WTC11 (cell line): ENCODE measurements around the gene WNT8B. TPM values are rescaled to one million over a fixed set of nuclear protein-coding genes. Genes with fewer than 3 reads are reported as not detected.

Experiments
- ATAC-seq: fragments of 200-7000 bp; cut with Tn5 transposase; 2 replicates; pipeline ENCODE4 v1.10.0; 2021; ENCODE audit warnings: mild to moderate bottlenecking, moderate library complexity
- CTCF ChIA-PET: fragments of 300-600 bp; sonication (Branson Sonifier 250); formaldehyde crosslinking; loops from one replicate; lab custom pipeline; 2021; ENCODE audit warnings: antibody characterized with exemption; lab: Charles Lee
- POLR2A ChIA-PET: fragments of 350-600 bp; sonication (Branson Sonifier 250); formaldehyde crosslinking; loops from one replicate; lab custom pipeline; 2021; ENCODE audit warnings: antibody characterized with exemption; lab: Charles Lee
- DNase-seq: peaks from one replicate; pipeline ENCODE4 v3.0.0; 2021; ENCODE audit warnings: low spot score
- H3K27ac Mint-ChIP-seq: 2 replicates; pipeline ENCODE4 v1.8.0; 2021; ENCODE audit warnings: mixed read lengths
- H3K27me3 Mint-ChIP-seq: 2 replicates; pipeline ENCODE4 v1.8.0; 2021; ENCODE audit warnings: low read depth, mild to moderate bottlenecking, moderate library complexity, mixed read lengths
- H3K36me3 Mint-ChIP-seq: 2 replicates; pipeline ENCODE4 v1.8.0; 2021; ENCODE audit warnings: mixed read lengths
- H3K4me1 Mint-ChIP-seq: 2 replicates; pipeline ENCODE4 v1.8.0; 2022; ENCODE audit warnings: mixed read lengths
- H3K4me3 Mint-ChIP-seq: 2 replicates; pipeline ENCODE4 v1.8.0; 2021; ENCODE audit warnings: mild to moderate bottlenecking, moderate library complexity, mixed read lengths
- H3K9me3 Mint-ChIP-seq: 2 replicates; pipeline ENCODE4 v1.8.0; 2021; ENCODE audit warnings: mixed read lengths
- ARID4B ChIP-seq: sonication (generic); formaldehyde crosslinking; IDR thresholded peaks from 2 replicates; pipeline ENCODE4 v1.8.0; 2023; ENCODE audit warnings: missing genetic modification reagents, mild to moderate bottlenecking, borderline replicate concordance
- ATF1 ChIP-seq: sonication (generic); formaldehyde crosslinking; IDR thresholded peaks from 2 replicates; pipeline ENCODE4 v1.8.1; 2023; ENCODE audit warnings: mild to moderate bottlenecking, moderate library complexity, missing genetic modification reagents
- CREB1 ChIP-seq: sonication (generic); formaldehyde crosslinking; IDR thresholded peaks from 2 replicates; pipeline ENCODE4 v1.8.0; 2023; ENCODE audit warnings: mild to moderate bottlenecking, missing genetic modification reagents
- CTCF ChIP-seq: fragments of 200-600 bp; IDR thresholded peaks from 2 replicates; pipeline ENCODE4 v1.8.0; 2022; ENCODE audit warnings: antibody characterized with exemption
- ELF4 ChIP-seq: sonication (generic); formaldehyde crosslinking; IDR thresholded peaks from 2 replicates; pipeline ENCODE4 v1.8.1; 2022; ENCODE audit warnings: low read depth, mild to moderate bottlenecking, moderate library complexity, missing genetic modification reagents
- ETV6 ChIP-seq: sonication (generic); formaldehyde crosslinking; IDR thresholded peaks from 2 replicates; pipeline ENCODE4 v1.8.1; 2022; ENCODE audit warnings: mild to moderate bottlenecking, missing genetic modification reagents
- FOXP1 ChIP-seq: sonication (generic); formaldehyde crosslinking; IDR thresholded peaks from 2 replicates; pipeline ENCODE4 v1.8.0; 2022; ENCODE audit warnings: missing genetic modification reagents, mild to moderate bottlenecking, moderate library complexity, borderline replicate concordance
- FOXP4 ChIP-seq: sonication (generic); formaldehyde crosslinking; IDR thresholded peaks from 2 replicates; pipeline ENCODE4 v1.8.0; 2022; ENCODE audit warnings: mild to moderate bottlenecking, missing genetic modification reagents
- HMGXB4 ChIP-seq: sonication (generic); formaldehyde crosslinking; IDR thresholded peaks from 2 replicates; pipeline ENCODE4 v1.8.1; 2023; ENCODE audit warnings: mild to moderate bottlenecking, moderate library complexity, missing genetic modification reagents
- IRF1 ChIP-seq: sonication (generic); formaldehyde crosslinking; IDR thresholded peaks from 2 replicates; pipeline ENCODE4 v1.8.0; 2023; ENCODE audit warnings: missing genetic modification reagents
- KAT7 ChIP-seq: sonication (generic); formaldehyde crosslinking; IDR thresholded peaks from 2 replicates; pipeline ENCODE4 v1.8.1; 2023; ENCODE audit warnings: missing genetic modification reagents, mild to moderate bottlenecking, borderline replicate concordance
- MLX ChIP-seq: sonication (generic); formaldehyde crosslinking; IDR thresholded peaks from 2 replicates; pipeline ENCODE4 v1.8.1; 2023; ENCODE audit warnings: mild to moderate bottlenecking, missing genetic modification reagents, moderate library complexity
- NR1H2 ChIP-seq: sonication (generic); formaldehyde crosslinking; IDR thresholded peaks from 2 replicates; pipeline ENCODE4 v1.9.0; 2021; ENCODE audit warnings: mild to moderate bottlenecking, moderate library complexity, missing genetic modification reagents
- SOX15 ChIP-seq: fragments of 250-450 bp; sonication (Bioruptor Pico); IDR thresholded peaks from 2 replicates; pipeline ENCODE4 v1.9.0; 2021; ENCODE audit warnings: mild to moderate bottlenecking
- SP1 ChIP-seq: sonication (generic); formaldehyde crosslinking; conservative IDR thresholded peaks from 2 replicates; pipeline ENCODE4 v1.8.1; 2022; ENCODE audit warnings: missing genetic modification reagents
- TP53 ChIP-seq: sonication (generic); formaldehyde crosslinking; IDR thresholded peaks from 2 replicates; pipeline ENCODE4 v1.8.1; 2023; ENCODE audit warnings: mild to moderate bottlenecking, missing genetic modification reagents
- ZNF219 ChIP-seq: sonication (generic); formaldehyde crosslinking; IDR thresholded peaks from 2 replicates; pipeline ENCODE4 v1.8.0; 2023; ENCODE audit warnings: missing genetic modification reagents, mild to moderate bottlenecking, borderline replicate concordance
- ZNF281 ChIP-seq: sonication (generic); formaldehyde crosslinking; IDR thresholded peaks from 2 replicates; pipeline ENCODE4 v1.8.0; 2023; ENCODE audit warnings: mild to moderate bottlenecking, missing genetic modification reagents
- ZNF671 ChIP-seq: fragments of 250-450 bp; sonication (Bioruptor Pico); IDR thresholded peaks from 2 replicates; pipeline ENCODE4 v1.8.0; 2021; ENCODE audit warnings: mild to moderate bottlenecking
- total RNA-seq: library from RNA; stranded (reverse); gene quantifications from 3 replicates; pipeline ENCODE4 v1.2.3, GENCODE V29; 2021

WNT8B gene
- total RNA-seq, 1 experiment from 2014 or later = 0.68 TPM

- H3K4me1 Mint-ChIP-seq = no peaks in the 10 kb centered on the region
- no peak overlapping the region for H3K4me3 Mint-ChIP-seq
- H3K36me3 Mint-ChIP-seq = no peaks in the 10 kb centered on the region
- ChIA-PET CTCF (interaction anchor here (0.5 to 3.1 kb wide), 7 partner anchors 14 to 51 kb away, joined by 3 to 22 read pairs (median 8); no protein-coding TSS in a partner anchor), POLR2A (no interaction called here)
- H3K9me3 Mint-ChIP-seq = no peaks in the 10 kb centered on the region
- no peak overlapping the region for H3K27ac Mint-ChIP-seq
- DNase-seq (no peak), ATAC-seq (peak; percentile 43)
- H3K27me3 Mint-ChIP-seq = peaks cover 90% of the 10 kb centered on the region
- no peak for TF ChIP-seq CREB1 (CRISPR knock-in tag)
- no peak for TF ChIP-seq FOXP4 (CRISPR knock-in tag)
- TF ChIP-seq ARID4B = no peak
- TF ChIP-seq, all 79 proteins: peak for 0
Observed at GRCh38 chr10:100468322-100468721, 5.5 kb downstream of the WNT8B start.

GRCh38 chr10:100468978-100469377 lies 6.2 kb downstream of the WNT8B start:
- ChIA-PET POLR2A (interaction anchor here (0.6 kb wide), 1 partner anchor 1371 kb away, joined by 7 read pairs; no protein-coding TSS in a partner anchor), CTCF (interaction anchor here (0.7 to 3.1 kb wide), 5 partner anchors 14 to 50 kb away, joined by 3 to 22 read pairs (median 8); no protein-coding TSS in a partner anchor)
- no peaks in the 10 kb centered on the region for H3K36me3 Mint-ChIP-seq
- ATAC-seq (no peak), DNase-seq (no peak)
- TF ChIP-seq SOX15 (CRISPR knock-in tag) = no peak
- TF ChIP-seq HMGXB4 (CRISPR knock-in tag) = no peak
- no peak for TF ChIP-seq ZNF281 (CRISPR knock-in tag)
- no peak for TF ChIP-seq MLX (CRISPR knock-in tag)
- TF ChIP-seq ELF4 (CRISPR knock-in tag) = no peak
- TF ChIP-seq NR1H2 (CRISPR knock-in tag) = no peak
- no peak for TF ChIP-seq ATF1 (CRISPR knock-in tag)
- TF ChIP-seq CTCF = no peak
- no peak for TF ChIP-seq KAT7 (CRISPR knock-in tag)
- TF ChIP-seq ETV6 = no peak
- TF ChIP-seq FOXP1 = no peak
- TF ChIP-seq SP1 = no peak
- no peak for TF ChIP-seq IRF1 (CRISPR knock-in tag)
- TF ChIP-seq ZNF671 (CRISPR knock-in tag) = no peak
- no peak for TF ChIP-seq TP53 (CRISPR knock-in tag)
- no peak for TF ChIP-seq ZNF219 (CRISPR knock-in tag)
- H3K4me1 Mint-ChIP-seq = no peaks in the 10 kb centered on the region
- no peak overlapping the region for H3K4me3 Mint-ChIP-seq
- H3K9me3 Mint-ChIP-seq = no peaks in the 10 kb centered on the region
- peaks cover 90% of the 10 kb centered on the region for H3K27me3 Mint-ChIP-seq
- H3K27ac Mint-ChIP-seq = no peak overlapping the region
